PC-9 (cell line): Measurements from ENCODE around the gene IGFBP7. TPM values are rescaled to one million over a fixed set of nuclear protein-coding genes. Genes with fewer than 3 reads are reported as not detected.

Source experiments
- BruUV-seq: library from RNA; stranded (reverse); fragments of 400-500 nt; replicated peaks from 2 replicates; lab custom pipeline; 2021; lab: Mats Ljungman, UMichigan
- CTCF ChIA-PET: fragments of 300-600 bp; sonication (Branson Sonifier 250); formaldehyde crosslinking; loops from one replicate; lab custom pipeline; 2022; ENCODE audit warnings: antibody characterized with exemption; lab: Charles Lee
- POLR2A ChIA-PET: fragments of 300-600 bp; sonication (Branson Sonifier 250); formaldehyde crosslinking; loops from one replicate; lab custom pipeline; 2022; ENCODE audit warnings: antibody characterized with exemption; ENCODE audit not compliant: unreplicated experiment; lab: Charles Lee
- DNase-seq, 2 experiments: peaks; one replicate each; pipeline versions ENCODE4 v3.0.0 to v3.0.0-alpha.2; 2015 to 2022; ENCODE audit warnings: mixed read lengths in 1 of 2
- H2AFZ ChIP-seq: fragments of 200-600 bp; sonication (generic); 2 replicates; pipeline ENCODE4 v1.8.1; 2017; ENCODE audit warnings: antibody characterized with exemption
- H3F3A ChIP-seq: fragments of 200-600 bp; sonication (generic); 2 replicates; pipeline ENCODE4 v1.8.1; 2017; ENCODE audit warnings: antibody characterized with exemption, mild to moderate bottlenecking, low read depth; ENCODE audit not compliant: insufficient read depth
- H3K27ac ChIP-seq: fragments of 200-600 bp; sonication (generic); 2 replicates; pipeline ENCODE4 v1.6.1; 2016; ENCODE audit warnings: mixed run types
- H3K27me3 ChIP-seq: fragments of 200-600 bp; sonication (generic); 2 replicates; pipeline ENCODE4 v1.6.1; 2016; ENCODE audit warnings: low read depth, mixed run types; ENCODE audit not compliant: insufficient read depth
- H3K36me3 ChIP-seq: fragments of 200-600 bp; sonication (generic); 2 replicates; pipeline ENCODE4 v1.6.1; 2016; ENCODE audit warnings: low read depth, mixed run types
- H3K4me1 ChIP-seq: fragments of 200-600 bp; sonication (generic); replicated peaks from 2 replicates; pipeline ENCODE4 v1.6.1; 2016; ENCODE audit warnings: mixed run types; ENCODE audit not compliant: insufficient read depth
- H3K4me2 ChIP-seq: fragments of 200-600 bp; sonication (generic); 2 replicates; pipeline ENCODE4 v1.6.1; 2017; ENCODE audit warnings: mixed run types
- H3K4me3 ChIP-seq: fragments of 200-600 bp; sonication (generic); 2 replicates; pipeline ENCODE4 v1.6.1; 2016; ENCODE audit warnings: mixed run types
- H3K79me2 ChIP-seq: fragments of 200-600 bp; sonication (generic); 2 replicates; pipeline ENCODE4 v1.6.1; 2017; ENCODE audit warnings: low read depth, mixed run types
- H3K9me2 ChIP-seq: fragments of 200-600 bp; sonication (generic); 2 replicates; pipeline ENCODE4 v1.8.1; 2017; ENCODE audit warnings: mild to moderate bottlenecking; ENCODE audit not compliant: insufficient read depth
- H3K9me3 ChIP-seq: fragments of 200-600 bp; sonication (generic); 2 replicates; pipeline ENCODE4 v1.8.1; 2016; ENCODE audit warnings: low read depth; ENCODE audit not compliant: insufficient read depth
- H4K20me1 ChIP-seq: fragments of 200-600 bp; sonication (generic); 2 replicates; pipeline ENCODE4 v1.8.1; 2017; ENCODE audit not compliant: insufficient read depth
- CTCF ChIP-seq: fragments of 200-600 bp; sonication (generic); conservative IDR thresholded peaks from 2 replicates; pipeline ENCODE4 v1.6.1; 2017; ENCODE audit warnings: mixed run types, antibody characterized with exemption, mild to moderate bottlenecking, moderate library complexity
- EZH2 ChIP-seq: fragments of 200-600 bp; sonication (generic); IDR thresholded peaks from 2 replicates; pipeline ENCODE4 v1.8.0; 2017; ENCODE audit warnings: antibody characterized with exemption, low read depth
- intact Hi-C: fragments of 100-400 bp; cut with micrococcal nuclease; formaldehyde crosslinking; loops from one replicate; pipeline ENCODE4 v1.10.0; 2022; ENCODE audit not compliant: unreplicated experiment
- total RNA-seq: library from RNA; stranded (reverse); gene quantifications from 2 replicates; pipeline ENCODE4 v1.2.3, GENCODE V29; 2021

IGFBP7 gene
- total RNA-seq, 1 experiment from 2014 or later = 127 TPM

DNA sequence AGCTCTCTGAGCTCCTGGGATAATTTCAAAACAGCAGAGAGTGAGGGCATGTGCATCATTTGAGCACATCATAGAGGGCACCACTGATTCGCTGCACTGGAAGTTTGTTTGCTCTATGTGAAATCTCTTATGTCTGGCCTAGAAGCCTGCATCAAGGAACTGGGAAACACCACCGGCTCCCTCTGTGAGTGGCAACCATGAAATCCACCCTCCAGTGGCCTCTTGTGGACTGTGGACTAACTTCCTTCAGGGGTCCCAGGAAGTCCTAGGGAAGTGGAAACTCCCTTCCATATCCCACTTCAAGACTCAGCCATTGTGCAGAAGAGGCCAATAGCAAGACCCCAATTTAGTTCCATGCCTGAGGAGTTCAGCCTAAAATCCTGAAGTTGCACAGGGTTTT, 48.0 kb upstream of the IGFBP7 start:
- intact Hi-C loops = no loop called here
- BruUV-seq = no TSS peak
- Histone ChIP-seq H3K27me3 (no peaks in the 10 kb centered on the region), H3K9me2 (no peaks in the 10 kb centered on the region), H2AFZ (no peak overlapping the region), H3K36me3 (no peaks in the 10 kb centered on the region), H3K9me3 (no peaks in the 10 kb centered on the region), H3K4me3 (no peak overlapping the region), H3K27ac (no peak overlapping the region), H3F3A (no peaks in the 10 kb centered on the region), H3K79me2 (no peaks in the 10 kb centered on the region), H4K20me1 (no peaks in the 10 kb centered on the region), H3K4me2 (no peak overlapping the region), H3K4me1 (no peaks in the 10 kb centered on the region)
- DNase-seq = no peak
- TF ChIP-seq CTCF = no peak
- no peak for TF ChIP-seq EZH2
- ChIA-PET POLR2A (interaction anchor here (0.7 kb wide), 1 partner anchor 26 kb away, joined by 4 read pairs; no protein-coding TSS in a partner anchor), CTCF (no interaction called here)

GRCh38 chr4:57157596-57158137, 47.5 kb upstream of the IGFBP7 start:
- Histone ChIP-seq H2AFZ (no peak overlapping the region), H3K27ac (no peak overlapping the region), H3K4me1 (no peaks in the 10 kb centered on the region), H3F3A (no peaks in the 10 kb centered on the region), H3K79me2 (no peaks in the 10 kb centered on the region), H3K4me2 (no peak overlapping the region), H3K4me3 (no peak overlapping the region), H4K20me1 (no peaks in the 10 kb centered on the region), H3K36me3 (no peaks in the 10 kb centered on the region), H3K9me2 (no peaks in the 10 kb centered on the region), H3K27me3 (no peaks in the 10 kb centered on the region), H3K9me3 (no peaks in the 10 kb centered on the region)
- CTCF ChIA-PET = no interaction called here
- no TSS peak for BruUV-seq
- no peak for TF ChIP-seq EZH2
- TF ChIP-seq CTCF = no peak
- no peak for DNase-seq
- intact Hi-C loops = no loop called here
- POLR2A ChIA-PET = interaction anchor here (0.7 kb wide), 1 partner anchor 25 kb away, joined by 4 read pairs; no protein-coding TSS in a partner anchor

- H3K79me2 ChIP-seq = no peaks in the 10 kb centered on the region
- no peak for TF ChIP-seq CTCF
- TF ChIP-seq EZH2 = no peak
- no peaks in the 10 kb centered on the region for H4K20me1 ChIP-seq
- no peaks in the 10 kb centered on the region for H3K9me3 ChIP-seq
- DNase-seq = peak in 1 of 2 experiments; percentile 25
- no TSS peak for BruUV-seq
- H3K4me1 ChIP-seq = no peaks in the 10 kb centered on the region
- H3K4me2 ChIP-seq = no peak overlapping the region
- no peaks in the 10 kb centered on the region for H3F3A ChIP-seq
- no peak overlapping the region for H2AFZ ChIP-seq
- H3K4me3 ChIP-seq = no peak overlapping the region
- no peaks in the 10 kb centered on the region for H3K9me2 ChIP-seq
- intact Hi-C loops = no loop called here
- no peaks in the 10 kb centered on the region for H3K36me3 ChIP-seq
- no peaks in the 10 kb centered on the region for H3K27me3 ChIP-seq
- no peak overlapping the region for H3K27ac ChIP-seq
- CTCF ChIA-PET = no interaction called here
- POLR2A ChIA-PET = no interaction called here
Observed at GRCh38 chr4:57156242-57156990, 46.2 kb upstream of the IGFBP7 start.
